Activated naive CD8-positive, alpha-beta T cell treated with anti-CD3 and anti-CD28 coated beads, Interleukin-2, amount 50 U/mL, for 24 hours (primary cell): Measurements from ENCODE around the gene LRRC23.

ENCODE experiments used
- ATAC-seq: fragments of 150-1000 bp; cut with Tn5 transposase; one replicate; pipeline ENCODE4 v1.10.0; 2021
- DNase-seq: peaks from one replicate; pipeline ENCODE4 v3.0.0; 2021
- H3K27ac Mint-ChIP-seq: one replicate; pipeline ENCODE4 v1.8.0; 2021; ENCODE audit warnings: mild to moderate bottlenecking, mixed read lengths
- H3K27me3 Mint-ChIP-seq: one replicate; pipeline ENCODE4 v1.8.0; 2021; ENCODE audit warnings: mixed read lengths
- H3K36me3 Mint-ChIP-seq: one replicate; pipeline ENCODE4 v1.8.0; 2021; ENCODE audit warnings: low read depth, mixed read lengths
- H3K4me1 Mint-ChIP-seq: one replicate; pipeline ENCODE4 v1.8.0; 2021; ENCODE audit warnings: mixed read lengths
- H3K4me3 Mint-ChIP-seq: one replicate; pipeline ENCODE4 v1.8.0; 2021; ENCODE audit warnings: mild to moderate bottlenecking, moderate library complexity, mixed read lengths
- H3K9me3 Mint-ChIP-seq: one replicate; pipeline ENCODE4 v1.8.0; 2021; ENCODE audit warnings: mixed read lengths

The LRRC23 gene

DNA sequence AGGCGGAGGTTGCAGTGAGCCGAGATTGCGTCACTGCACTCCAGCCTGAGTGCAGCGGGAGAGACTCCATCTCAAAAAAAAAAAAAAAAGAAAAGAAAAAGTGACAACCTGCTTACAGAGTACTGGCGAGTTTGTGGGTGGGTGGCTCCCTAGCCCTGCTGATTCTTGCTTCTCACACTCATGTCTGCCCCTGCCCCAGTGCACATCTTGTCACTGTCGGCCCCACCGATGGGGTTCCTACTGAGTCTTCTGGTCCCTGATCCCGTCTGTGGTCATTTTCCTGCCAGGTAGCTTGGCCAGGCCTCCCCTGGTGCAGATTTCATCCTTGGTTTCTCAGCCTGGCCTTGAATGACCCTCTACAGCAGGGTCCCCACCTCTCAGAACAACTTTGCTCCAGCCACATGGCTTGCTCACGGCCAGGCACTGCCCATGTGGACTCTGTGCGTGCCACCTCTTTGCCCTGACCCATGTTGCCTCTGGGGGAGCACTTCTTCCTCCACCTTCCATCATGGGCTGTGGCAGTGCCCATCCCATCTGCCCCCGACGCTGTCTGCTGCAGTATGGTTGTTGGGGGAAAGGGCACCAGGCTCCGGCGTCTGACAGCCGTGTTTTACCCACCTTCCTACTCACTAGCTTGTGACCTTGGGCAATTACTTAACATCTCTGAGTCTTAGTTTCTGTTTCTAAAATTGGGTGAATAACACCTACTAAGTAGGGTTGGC lies 44.4 kb downstream of the LRRC23 start:
- peak overlapping the region; percentile 63 for H3K4me3 Mint-ChIP-seq
- peaks cover 30% of the 10 kb centered on the region for H3K36me3 Mint-ChIP-seq
- peak; percentile 0 for ATAC-seq

DNA sequence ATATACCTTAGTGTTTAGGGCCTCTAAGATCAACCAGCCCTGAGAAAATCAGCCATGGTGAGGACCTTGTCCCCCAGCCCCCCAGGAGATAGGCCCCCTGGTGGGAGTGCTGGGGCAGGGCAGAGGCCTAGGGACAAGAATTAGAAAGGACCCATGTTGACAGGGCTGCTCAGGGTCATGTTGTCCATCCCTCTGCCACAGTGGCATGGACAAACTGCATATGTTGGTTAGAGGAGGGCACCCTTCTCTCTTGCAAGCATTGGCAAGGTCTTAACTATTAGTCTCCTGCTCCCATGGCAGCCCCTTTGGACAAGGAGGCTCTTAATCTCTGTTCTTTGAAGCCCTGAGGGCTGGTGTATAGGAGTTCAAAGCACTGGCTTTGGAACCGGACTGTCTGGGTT lies 45.8 kb downstream of the LRRC23 start:
- Mint-ChIP-seq H3K4me3 (peak overlapping the region; percentile 93), H3K36me3 (peaks cover 35% of the 10 kb centered on the region), H3K27me3 (peaks cover 5% of the 10 kb centered on the region), H3K9me3 (no peaks in the 10 kb centered on the region), H3K27ac (peak overlapping the region; percentile 99), H3K4me1 (peaks cover 78% of the 10 kb centered on the region)
- no peak for ATAC-seq
- DNase-seq = peak; percentile 51

More for the DNA sequence above, 44.4 kb downstream of the LRRC23 start:
- DNase-seq = peak; percentile 50
- Mint-ChIP-seq H3K27ac (peak overlapping the region; percentile 99), H3K4me1 (peaks cover 77% of the 10 kb centered on the region), H3K27me3 (peaks cover 4% of the 10 kb centered on the region), H3K9me3 (no peaks in the 10 kb centered on the region)

DNA sequence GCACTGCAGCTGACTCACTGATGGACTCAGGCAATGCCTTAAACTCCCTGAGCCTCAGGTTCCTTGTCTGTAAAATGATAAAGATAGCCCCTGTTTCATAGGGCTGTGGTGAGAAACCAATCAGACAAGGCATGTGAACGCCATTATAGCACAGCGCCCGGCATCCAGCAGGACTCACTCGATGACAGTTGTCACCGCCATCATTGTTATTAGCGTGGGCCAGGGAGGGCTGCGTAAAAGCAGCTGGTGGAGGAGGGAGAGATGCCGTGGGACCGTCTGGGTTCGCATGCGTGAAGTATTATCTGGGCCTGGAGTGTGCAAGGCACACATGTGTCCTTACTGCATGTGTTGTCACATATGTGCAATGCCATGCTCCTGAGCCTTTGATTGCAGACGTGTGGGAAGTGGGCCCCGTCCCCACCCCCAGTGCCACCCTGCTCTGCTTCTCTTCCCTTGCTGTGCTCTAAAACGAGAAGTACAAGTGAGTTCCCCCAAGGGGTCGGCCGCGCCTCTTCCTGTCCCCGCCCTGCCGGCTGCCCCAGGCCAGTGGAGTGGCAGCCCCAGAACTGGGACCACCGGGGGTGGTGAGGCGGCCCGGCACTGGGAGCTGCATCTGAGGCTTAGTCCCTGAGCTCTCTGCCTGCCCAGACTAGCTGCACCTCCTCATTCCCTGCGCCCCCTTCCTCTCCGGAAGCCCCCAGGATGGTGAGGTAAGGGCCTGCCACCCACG lies 46.4 kb downstream of the LRRC23 start, which contains the start of gene PTPN6:
TSS of gene PTPN6 (plus strand) at position 546 of the 730 bp plus-strand sequence. CDS start at position 703, 157 bp downstream.
- H3K27ac Mint-ChIP-seq = peak within 1 kb of the TSS; percentile 99
- H3K4me3 Mint-ChIP-seq = peak within 1 kb of the TSS; percentile 93
- peaks cover 40% of the 10 kb centered on the region for H3K36me3 Mint-ChIP-seq
- DNase-seq = peak; percentile 78
- peaks cover 5% of the 10 kb centered on the region for H3K27me3 Mint-ChIP-seq
- ATAC-seq = peak; percentile 39
- H3K9me3 Mint-ChIP-seq = no peaks in the 10 kb centered on the region
- peaks cover 78% of the 10 kb centered on the region for H3K4me1 Mint-ChIP-seq

DNA sequence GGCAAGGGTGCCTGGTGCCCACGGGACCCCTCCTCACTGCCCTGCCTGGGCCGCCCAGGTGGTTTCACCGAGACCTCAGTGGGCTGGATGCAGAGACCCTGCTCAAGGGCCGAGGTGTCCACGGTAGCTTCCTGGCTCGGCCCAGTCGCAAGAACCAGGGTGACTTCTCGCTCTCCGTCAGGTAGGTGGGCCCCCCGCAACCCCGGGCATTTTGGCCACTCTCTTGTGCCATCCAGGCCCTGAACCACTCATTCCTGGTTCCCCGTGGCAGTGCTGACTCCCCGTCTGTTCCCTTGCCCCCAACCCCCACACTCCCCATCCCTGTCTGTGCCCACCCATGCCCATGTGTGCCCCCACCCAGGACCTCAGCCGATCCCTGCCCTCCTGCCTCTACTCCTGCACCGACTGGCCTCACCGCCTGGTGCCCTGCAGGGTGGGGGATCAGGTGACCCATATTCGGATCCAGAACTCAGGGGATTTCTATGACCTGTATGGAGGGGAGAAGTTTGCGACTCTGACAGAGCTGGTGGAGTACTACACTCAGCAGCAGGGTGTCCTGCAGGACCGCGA lies 47.0 kb downstream of the LRRC23 start:
- H3K9me3 Mint-ChIP-seq = no peaks in the 10 kb centered on the region
- ATAC-seq = no peak
- peaks cover 78% of the 10 kb centered on the region for H3K4me1 Mint-ChIP-seq
- no peak for DNase-seq
- H3K27ac Mint-ChIP-seq = peak overlapping the region; percentile 99
- peaks cover 47% of the 10 kb centered on the region for H3K36me3 Mint-ChIP-seq
- H3K27me3 Mint-ChIP-seq = peaks cover 5% of the 10 kb centered on the region
- H3K4me3 Mint-ChIP-seq = peak overlapping the region; percentile 93

DNA sequence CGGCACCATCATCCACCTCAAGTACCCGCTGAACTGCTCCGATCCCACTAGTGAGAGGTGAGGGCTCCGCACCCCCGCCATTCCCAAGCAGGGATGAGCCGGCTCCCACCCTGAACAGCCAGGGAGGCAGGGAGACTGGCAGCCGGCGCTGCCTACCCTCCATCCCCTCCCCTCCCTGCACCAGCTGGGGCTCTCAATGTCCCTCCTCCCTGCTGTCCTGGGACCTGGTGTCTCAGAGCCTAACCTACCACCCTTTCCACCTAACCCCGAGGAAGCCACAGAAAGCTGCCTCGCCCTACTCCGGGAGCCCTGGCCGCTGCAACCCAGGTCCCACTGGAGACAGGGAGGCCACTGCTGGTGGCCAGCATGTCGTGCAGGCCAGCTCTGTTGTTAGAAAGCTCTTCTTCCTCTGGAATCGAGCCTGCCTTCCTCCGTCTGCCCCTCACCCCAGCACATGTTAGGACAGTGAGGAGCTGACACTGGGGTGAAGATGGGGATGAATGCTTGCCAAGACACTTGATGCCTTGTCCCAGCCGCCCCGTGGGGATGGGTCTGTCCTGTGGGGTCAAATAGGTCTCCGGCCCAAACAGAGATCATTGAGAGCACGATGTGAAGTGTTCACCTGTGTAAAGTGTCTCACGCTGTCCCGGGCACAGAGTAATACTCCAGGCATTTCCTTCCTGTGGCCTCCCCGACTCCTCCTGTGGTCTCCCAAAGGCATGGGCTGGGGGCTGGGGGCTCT lies 47.7 kb downstream of the LRRC23 start:
- H3K4me3 Mint-ChIP-seq = peak overlapping the region; percentile 93
- H3K36me3 Mint-ChIP-seq = peaks cover 53% of the 10 kb centered on the region
- H3K9me3 Mint-ChIP-seq = no peaks in the 10 kb centered on the region
- H3K27ac Mint-ChIP-seq = peak overlapping the region; percentile 99
- peak; percentile 41 for DNase-seq
- H3K4me1 Mint-ChIP-seq = peaks cover 78% of the 10 kb centered on the region
- ATAC-seq = no peak
- peaks cover 5% of the 10 kb centered on the region for H3K27me3 Mint-ChIP-seq

DNA sequence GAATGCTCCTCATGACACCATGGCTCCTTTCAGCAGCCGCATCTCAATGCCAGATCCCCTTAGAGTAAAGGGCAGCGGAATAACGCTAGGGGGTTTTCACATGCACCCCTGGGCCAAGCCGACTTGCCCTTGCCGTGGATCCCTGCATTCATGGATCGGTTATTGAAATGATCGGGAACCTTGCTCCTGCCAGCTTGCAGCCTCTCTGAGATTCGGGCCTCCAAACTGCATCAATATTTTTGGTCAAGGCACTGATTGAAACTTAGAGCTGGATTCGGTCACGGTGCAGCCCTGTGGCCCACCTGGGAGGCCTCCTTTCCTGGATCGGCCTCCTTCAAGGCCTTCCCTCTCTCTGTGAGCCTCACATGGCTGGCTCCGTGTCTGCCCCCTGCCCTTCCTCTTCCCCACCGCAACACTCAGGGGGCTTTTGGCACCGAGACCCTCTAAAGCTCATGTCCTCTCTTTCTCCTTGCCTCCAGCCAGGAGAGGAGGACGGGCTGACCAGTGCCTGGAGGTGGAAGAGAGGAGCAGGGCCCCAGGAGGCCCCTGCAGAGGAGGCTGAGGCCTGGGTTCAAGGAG lies 48.3 kb downstream of the LRRC23 start:
- peaks cover 60% of the 10 kb centered on the region for H3K36me3 Mint-ChIP-seq
- ATAC-seq = no peak
- peak; percentile 40 for DNase-seq

DNA sequence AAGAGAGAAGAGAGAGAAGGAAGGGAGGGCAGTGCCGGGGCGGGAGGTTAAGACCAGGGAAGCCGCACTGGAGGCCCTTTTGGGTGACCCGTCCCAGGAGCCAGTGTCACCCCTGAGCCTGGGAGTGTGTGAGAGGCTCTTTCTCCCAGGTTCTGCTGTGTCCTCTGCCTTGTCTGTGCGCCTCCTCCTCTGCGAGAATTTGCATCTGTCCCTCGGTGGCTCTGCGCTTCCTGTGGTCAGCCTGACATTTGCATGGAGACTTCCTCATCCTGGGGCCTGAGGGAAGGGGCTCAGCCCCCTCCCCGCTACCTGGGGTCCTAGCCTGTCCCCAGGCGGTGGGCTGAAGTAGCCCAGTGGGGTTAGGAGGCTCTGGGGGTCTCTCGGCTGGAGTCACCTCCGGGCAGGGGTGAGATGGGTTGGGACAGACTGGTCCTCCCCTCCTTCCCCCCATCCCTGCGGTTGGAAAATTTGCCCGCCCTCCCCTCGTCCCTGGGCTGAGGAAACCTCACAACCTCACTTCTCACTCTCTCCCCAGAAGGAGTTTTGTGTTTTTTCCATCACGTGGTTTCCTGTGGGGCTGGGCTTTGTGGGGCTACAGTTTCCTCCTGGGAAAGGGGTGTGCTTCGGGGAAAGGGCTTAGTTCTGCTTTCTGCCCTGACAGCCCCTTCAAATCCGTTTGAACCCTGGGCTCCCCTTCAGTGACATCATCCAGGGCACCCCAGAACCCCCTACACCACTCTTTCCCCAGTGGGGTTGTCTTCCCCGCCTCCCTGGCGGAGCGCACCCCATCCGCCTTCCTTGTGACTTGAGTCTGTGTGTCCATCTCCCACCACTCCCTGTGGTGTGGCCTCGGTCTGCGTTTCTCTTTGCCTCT lies 49.1 kb downstream of the LRRC23 start:
- peaks cover 67% of the 10 kb centered on the region for H3K36me3 Mint-ChIP-seq
- H3K27ac Mint-ChIP-seq = peak overlapping the region; percentile 99

More for the DNA sequence above, 48.3 kb downstream of the LRRC23 start:
- Mint-ChIP-seq H3K9me3 (no peaks in the 10 kb centered on the region), H3K4me3 (peak overlapping the region; percentile 93), H3K27ac (peak overlapping the region; percentile 99), H3K4me1 (peaks cover 78% of the 10 kb centered on the region), H3K27me3 (peaks cover 5% of the 10 kb centered on the region)

DNA sequence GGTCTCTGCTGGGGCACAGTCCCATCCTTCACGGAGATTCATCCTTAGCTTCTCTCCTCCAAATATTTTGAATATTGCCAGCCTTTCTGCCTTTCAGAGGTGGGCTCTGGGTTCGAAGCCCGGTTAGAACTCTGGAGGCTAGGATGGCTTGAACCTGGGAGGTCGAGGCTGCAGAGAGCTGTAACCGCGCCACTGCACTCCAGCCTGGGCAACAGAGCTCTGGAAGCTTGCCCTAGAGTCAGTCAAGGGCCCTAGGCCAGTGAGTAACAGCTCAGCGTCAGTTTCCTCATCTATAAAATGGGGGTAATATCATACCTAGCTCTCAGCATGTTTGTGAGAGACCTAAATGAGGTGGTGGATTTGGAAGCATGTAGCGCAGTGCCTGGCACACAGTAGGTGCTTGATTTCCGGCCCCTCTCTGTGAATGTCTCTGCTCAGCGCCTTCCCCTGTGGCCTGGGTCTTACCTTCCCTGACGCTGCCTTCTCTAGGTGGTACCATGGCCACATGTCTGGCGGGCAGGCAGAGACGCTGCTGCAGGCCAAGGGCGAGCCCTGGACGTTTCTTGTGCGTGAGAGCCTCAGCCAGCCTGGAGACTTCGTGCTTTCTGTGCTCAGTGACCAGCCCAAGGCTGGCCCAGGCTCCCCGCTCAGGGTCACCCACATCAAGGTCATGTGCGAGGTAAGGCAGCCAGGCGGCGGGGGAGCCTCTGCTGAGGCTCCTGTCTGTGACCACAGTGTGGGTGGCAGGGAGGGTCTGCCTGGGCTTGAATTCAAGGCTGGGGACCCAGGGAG lies 49.9 kb downstream of the LRRC23 start:
- Mint-ChIP-seq H3K4me3 (peak overlapping the region; percentile 93), H3K4me1 (peaks cover 79% of the 10 kb centered on the region), H3K9me3 (no peaks in the 10 kb centered on the region), H3K27me3 (peaks cover 5% of the 10 kb centered on the region), H3K36me3 (peaks cover 76% of the 10 kb centered on the region), H3K27ac (peak overlapping the region; percentile 99)
- DNase-seq = peak; percentile 40
- no peak for ATAC-seq

More for the DNA sequence above, 49.1 kb downstream of the LRRC23 start:
- DNase-seq (peak; percentile 90), ATAC-seq (peak; percentile 39)
- peak overlapping the region; percentile 93 for H3K4me3 Mint-ChIP-seq
- H3K27me3 Mint-ChIP-seq = peaks cover 5% of the 10 kb centered on the region
- H3K4me1 Mint-ChIP-seq = peaks cover 79% of the 10 kb centered on the region
- H3K9me3 Mint-ChIP-seq = no peaks in the 10 kb centered on the region

DNA sequence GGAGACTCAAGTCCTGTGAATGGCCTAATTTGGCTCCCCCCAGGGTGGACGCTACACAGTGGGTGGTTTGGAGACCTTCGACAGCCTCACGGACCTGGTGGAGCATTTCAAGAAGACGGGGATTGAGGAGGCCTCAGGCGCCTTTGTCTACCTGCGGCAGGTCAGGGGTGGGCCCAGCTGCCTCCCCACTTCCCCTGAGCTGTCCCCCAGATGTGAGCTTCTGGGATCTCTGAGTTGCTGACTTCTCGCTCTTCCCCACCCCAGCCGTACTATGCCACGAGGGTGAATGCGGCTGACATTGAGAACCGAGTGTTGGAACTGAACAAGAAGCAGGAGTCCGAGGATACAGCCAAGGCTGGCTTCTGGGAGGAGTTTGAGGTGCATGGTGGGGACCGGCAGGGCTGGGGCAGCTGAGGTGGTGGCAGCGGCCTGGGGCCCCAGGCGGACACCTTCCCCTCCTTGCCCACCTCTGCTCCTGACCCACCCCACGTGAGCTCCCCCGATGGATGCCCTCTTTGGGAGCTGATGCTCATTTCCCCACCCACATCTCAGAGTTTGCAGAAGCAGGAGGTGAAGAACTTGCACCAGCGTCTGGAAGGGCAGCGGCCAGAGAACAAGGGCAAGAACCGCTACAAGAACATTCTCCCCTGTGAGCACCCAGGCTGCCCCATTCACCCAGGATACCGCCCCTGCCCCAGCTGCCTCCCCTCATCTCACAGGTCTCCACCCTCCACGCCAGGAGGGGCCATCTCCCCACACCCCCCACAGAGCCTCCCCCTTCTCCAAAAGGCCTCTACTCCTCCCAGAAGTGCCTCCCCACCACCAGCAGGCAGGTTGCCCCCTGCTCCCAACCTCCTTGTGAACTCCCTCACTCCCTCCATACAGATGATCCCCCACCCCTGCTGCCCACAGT lies 50.7 kb downstream of the LRRC23 start:
- Mint-ChIP-seq H3K4me3 (peak overlapping the region; percentile 93), H3K4me1 (peaks cover 78% of the 10 kb centered on the region), H3K9me3 (no peaks in the 10 kb centered on the region), H3K27me3 (peaks cover 5% of the 10 kb centered on the region), H3K27ac (peak overlapping the region; percentile 99), H3K36me3 (peaks cover 78% of the 10 kb centered on the region)
- ATAC-seq (no peak), DNase-seq (no peak)

DNA sequence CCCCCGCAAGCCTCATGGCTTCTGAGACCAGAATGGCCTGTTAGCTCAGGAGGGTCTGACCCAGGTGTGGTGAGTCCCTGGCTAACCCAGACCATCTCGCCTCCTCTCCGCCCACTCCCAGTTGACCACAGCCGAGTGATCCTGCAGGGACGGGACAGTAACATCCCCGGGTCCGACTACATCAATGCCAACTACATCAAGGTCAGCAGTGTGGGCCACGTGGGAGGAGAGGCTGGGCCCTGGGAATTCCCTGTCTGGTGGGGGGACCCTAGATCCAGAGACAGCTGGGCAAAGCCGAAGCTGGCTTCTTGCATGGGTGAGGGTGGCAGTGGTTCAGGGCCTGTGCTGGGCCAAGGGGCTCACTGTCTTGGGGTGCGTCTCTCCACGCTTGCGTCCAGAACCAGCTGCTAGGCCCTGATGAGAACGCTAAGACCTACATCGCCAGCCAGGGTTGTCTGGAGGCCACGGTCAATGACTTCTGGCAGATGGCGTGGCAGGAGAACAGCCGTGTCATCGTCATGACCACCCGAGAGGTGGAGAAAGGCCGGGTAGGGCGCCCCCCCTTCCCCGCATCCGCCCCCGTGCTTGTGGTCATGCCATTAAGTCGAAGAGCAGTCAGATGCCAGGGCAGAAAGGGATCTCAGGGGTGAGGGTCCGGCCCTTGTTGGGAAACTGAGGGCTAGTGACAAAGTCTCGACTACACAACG lies 51.6 kb downstream of the LRRC23 start:
- Mint-ChIP-seq H3K9me3 (no peaks in the 10 kb centered on the region), H3K4me1 (peaks cover 79% of the 10 kb centered on the region), H3K27ac (peak overlapping the region; percentile 99), H3K27me3 (peaks cover 5% of the 10 kb centered on the region), H3K36me3 (peaks cover 86% of the 10 kb centered on the region), H3K4me3 (peak overlapping the region; percentile 93)
- DNase-seq (peak; percentile 62), ATAC-seq (no peak)

DNA sequence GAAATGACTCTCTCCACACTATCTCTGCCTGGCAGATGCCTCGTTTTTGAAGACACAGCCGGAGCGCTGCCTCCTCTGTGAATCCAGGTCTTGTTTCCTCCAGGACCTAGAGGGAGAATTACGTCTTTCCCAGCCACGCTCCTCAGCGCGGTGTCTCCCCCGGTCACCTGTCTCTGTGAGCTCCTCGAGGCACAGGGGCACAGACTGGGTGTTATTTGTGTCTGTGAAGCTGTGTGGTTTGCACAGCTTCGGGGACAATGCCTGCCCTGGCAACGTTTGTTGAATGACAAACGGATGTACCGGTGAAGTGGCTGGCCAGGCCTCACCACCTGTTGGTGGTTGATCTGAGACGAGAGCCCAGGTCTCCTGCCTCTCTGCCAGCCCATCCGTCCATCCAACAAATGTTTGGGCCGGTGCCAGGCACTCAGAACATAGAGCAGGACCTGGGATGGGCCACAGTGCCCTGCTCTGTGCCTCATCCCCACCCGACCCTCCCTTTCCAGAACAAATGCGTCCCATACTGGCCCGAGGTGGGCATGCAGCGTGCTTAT lies 52.6 kb downstream of the LRRC23 start:
- Mint-ChIP-seq H3K4me1 (peaks cover 90% of the 10 kb centered on the region), H3K36me3 (peaks cover 84% of the 10 kb centered on the region), H3K4me3 (peak overlapping the region; percentile 93), H3K27me3 (peaks cover 5% of the 10 kb centered on the region), H3K9me3 (no peaks in the 10 kb centered on the region), H3K27ac (peak overlapping the region; percentile 99)
- DNase-seq = no peak
- no peak for ATAC-seq
